Measurements from ENCODE around the gene XPO6. TPM values are rescaled to one million over a fixed set of nuclear protein-coding genes. Genes with fewer than 3 reads are reported as not detected.
"Not testable (repeated sequence)": the region's sequence is repeated elsewhere in the genome, so short reads cannot be mapped to it uniquely, and the experiment has no call there.

XPO6 gene
- total RNA-seq, 4 donors from 2014 or later = 105 to 166 (median 141) TPM

DNA sequence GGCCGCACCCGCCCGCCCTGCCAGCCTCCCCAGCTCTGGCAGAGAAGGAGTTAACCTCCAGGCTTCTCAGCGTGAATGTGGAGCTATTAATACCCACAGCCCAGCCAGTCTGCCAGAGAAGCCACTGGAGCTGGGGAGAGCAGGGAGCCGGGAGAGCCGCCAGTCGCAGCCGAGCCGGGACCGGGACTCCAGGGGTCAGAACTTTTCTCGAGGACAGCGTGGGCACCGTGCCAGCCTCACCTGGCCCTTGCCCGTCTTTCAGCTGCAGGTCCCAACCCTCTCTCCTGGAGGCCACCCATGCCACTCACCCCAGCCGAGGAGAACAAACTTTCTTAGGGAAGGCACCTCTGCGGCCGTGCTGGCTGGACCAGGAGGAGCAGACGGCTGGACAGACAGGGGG is 46.8 kb upstream of the XPO6 start:
- TF ChIP-seq, protein P1, sequence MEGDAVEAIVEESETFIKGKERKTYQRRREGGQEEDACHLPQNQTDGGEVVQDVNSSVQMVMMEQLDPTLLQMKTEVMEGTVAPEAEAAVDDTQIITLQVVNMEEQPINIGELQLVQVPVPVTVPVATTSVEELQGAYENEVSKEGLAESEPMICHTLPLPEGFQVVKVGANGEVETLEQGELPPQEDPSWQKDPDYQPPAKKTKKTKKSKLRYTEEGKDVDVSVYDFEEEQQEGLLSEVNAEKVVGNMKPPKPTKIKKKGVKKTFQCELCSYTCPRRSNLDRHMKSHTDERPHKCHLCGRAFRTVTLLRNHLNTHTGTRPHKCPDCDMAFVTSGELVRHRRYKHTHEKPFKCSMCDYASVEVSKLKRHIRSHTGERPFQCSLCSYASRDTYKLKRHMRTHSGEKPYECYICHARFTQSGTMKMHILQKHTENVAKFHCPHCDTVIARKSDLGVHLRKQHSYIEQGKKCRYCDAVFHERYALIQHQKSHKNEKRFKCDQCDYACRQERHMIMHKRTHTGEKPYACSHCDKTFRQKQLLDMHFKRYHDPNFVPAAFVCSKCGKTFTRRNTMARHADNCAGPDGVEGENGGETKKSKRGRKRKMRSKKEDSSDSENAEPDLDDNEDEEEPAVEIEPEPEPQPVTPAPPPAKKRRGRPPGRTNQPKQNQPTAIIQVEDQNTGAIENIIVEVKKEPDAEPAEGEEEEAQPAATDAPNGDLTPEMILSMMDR (IDR thresholded peaks at IDR 0.05) = no peak
- no peak overlapping the region for H3K4me3 ChIP-seq

DNA sequence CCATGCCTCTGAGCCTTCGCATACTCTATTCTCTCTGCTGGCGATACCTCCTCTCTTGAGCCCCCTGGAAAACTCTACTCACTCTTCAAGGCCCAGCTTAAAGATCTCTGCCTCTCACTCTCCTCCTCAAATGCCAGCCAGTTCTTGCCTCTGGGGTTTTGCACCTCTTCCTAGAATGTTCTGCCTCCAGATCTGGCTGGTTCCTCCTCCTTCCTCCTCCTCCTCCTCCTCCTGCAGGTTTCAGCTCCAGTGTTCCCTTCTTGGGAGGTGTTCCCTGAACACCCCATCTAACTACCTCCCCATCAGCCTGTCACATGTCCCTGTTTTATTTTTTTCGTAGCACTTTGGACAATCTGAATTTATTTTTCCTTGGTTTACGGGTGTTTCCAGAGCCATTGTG is 45.5 kb upstream of the XPO6 start:
- Histone ChIP-seq H3K36me3 (no peaks in the 10 kb centered on the region), H3K4me3 (no peak overlapping the region), H3K4me1 (peaks cover 0 to 10% (median 0%) of the 10 kb centered on the region in 4 donors), H3K27me3 (peaks cover 0 to 53% of the 10 kb centered on the region in 2 donors), H3K9me3 (peaks cover 0 to 17% (median 0%) of the 10 kb centered on the region in 4 donors), H3K27ac (no peak overlapping the region)
- DNase-seq (ENCODE audit: low spot score in 2 of 2) = no peak
- TF ChIP-seq, protein P1 (IDR thresholded peaks at IDR 0.05) = no peak
- no peak for TF ChIP-seq EP300 (IDR thresholded peaks at IDR 0.05)
- no peak for TF ChIP-seq POLR2A (IDR thresholded peaks at IDR 0.05)
- WGBS, 2 donors = 66 to 73% methylated on average over 4 of the region's 4 CpGs

More for the DNA sequence above, 46.8 kb upstream of the XPO6 start:
- Histone ChIP-seq H3K4me1 (peaks cover 0 to 10% (median 0%) of the 10 kb centered on the region in 4 donors), H3K9me3 (peaks cover 0 to 10% (median 0%) of the 10 kb centered on the region in 4 donors), H3K27ac (no peak overlapping the region), H3K36me3 (no peaks in the 10 kb centered on the region), H3K27me3 (peaks cover 0 to 65% of the 10 kb centered on the region in 2 donors)
- WGBS, 2 donors = 2 to 3% methylated on average over 15 to 17 of the region's 18 CpGs
- no peak for DNase-seq (ENCODE audit: low spot score in 2 of 2)

DNA sequence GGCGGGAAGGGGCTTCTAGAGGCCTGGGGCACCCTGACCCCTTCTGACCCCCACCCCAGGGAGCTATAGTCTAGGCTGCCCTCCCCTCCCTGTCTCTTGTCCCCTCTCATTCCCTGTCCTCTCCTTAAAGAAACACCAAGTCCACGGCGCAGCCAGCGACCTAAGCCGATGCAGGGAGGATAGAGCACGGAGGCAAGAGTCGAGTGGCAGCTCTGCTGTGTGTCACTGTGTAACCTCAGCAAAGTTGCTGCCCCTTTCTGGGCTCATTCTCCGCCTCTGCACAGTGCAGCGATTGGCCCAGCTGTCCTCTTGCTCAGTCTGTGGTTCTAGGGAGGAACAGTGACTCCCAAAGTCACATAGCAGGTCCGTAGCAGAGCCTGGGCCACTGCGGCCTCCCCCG is 44.1 kb upstream of the XPO6 start:
- Histone ChIP-seq H3K4me1 (peaks cover 0 to 10% (median 0%) of the 10 kb centered on the region in 4 donors), H3K36me3 (no peaks in the 10 kb centered on the region), H3K4me3 (no peak overlapping the region), H3K9me3 (peaks cover 0 to 14% (median 0%) of the 10 kb centered on the region in 4 donors), H3K27ac (no peak overlapping the region), H3K27me3 (peaks cover 0 to 39% of the 10 kb centered on the region in 2 donors)
- WGBS, 2 donors = 72 to 73% methylated on average over 12 of the region's 12 CpGs
- no peak for DNase-seq (ENCODE audit: low spot score in 2 of 2)
- no peak for TF ChIP-seq POLR2A (IDR thresholded peaks at IDR 0.05)
- TF ChIP-seq, protein P1 (IDR thresholded peaks at IDR 0.05) = no peak

DNA sequence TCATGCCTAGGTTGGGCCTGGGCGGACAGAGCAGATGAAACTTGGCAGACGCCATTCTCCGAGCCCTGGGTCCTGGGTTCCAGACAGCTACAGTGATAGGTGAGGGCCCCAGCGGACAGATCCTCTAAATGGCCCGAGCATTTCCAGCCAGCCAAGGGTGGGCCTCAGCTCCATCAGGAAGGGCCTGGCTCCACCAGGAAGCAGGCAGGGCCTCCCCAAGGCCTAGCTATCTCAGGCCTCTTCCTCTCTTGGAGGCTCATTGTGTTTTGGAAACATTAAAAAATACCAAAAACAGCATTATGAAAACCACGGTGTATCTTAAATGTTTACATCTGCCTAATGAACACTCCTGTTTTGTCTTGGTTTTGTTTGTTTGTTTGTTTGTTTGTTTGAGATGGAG is 42.4 kb upstream of the XPO6 start:
- Histone ChIP-seq H3K27ac (no peak overlapping the region), H3K27me3 (peaks cover 0 to 22% of the 10 kb centered on the region in 2 donors), H3K36me3 (no peaks in the 10 kb centered on the region), H3K4me3 (no peak overlapping the region), H3K9me3 (peaks cover 0 to 14% (median 0%) of the 10 kb centered on the region in 4 donors), H3K4me1 (peaks cover 0 to 10% (median 0%) of the 10 kb centered on the region in 4 donors)
- TF ChIP-seq, protein P1 (IDR thresholded peaks at IDR 0.05) = no peak
- no peak for TF ChIP-seq EP300 (IDR thresholded peaks at IDR 0.05)
- no peak for TF ChIP-seq POLR2A (IDR thresholded peaks at IDR 0.05)
- no peak for DNase-seq (ENCODE audit: low spot score in 2 of 2)
- 89 to 92% methylated on average over 6 of the region's 6 CpGs for WGBS, 2 donors

DNA sequence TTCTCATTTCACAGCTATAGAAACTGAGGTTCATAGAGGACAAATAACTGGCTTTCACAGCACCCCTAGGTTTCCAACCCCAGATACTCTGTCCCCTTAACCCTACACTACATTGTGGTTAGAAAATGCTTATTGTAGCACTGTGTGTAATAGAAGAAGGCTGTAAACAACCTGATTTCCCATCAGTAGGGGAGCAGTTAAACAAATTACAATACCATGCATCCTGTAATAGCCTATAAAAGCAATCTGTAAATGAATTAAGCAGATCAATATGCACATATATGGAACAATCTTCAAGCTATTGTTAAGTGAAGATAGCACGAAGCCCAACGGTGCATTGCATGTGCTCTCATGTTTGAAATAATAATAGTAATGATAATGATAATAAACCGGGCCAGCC is 39.2 kb upstream of the XPO6 start:
- 54 to 57% methylated on average over 3 of the region's 3 CpGs for WGBS, 2 donors
- Histone ChIP-seq H3K4me3 (no peak overlapping the region), H3K27ac (no peak overlapping the region), H3K9me3 (peaks cover 0 to 14% (median 0%) of the 10 kb centered on the region in 4 donors), H3K36me3 (no peaks in the 10 kb centered on the region), H3K27me3 (no peaks in the 10 kb centered on the region), H3K4me1 (no peaks in the 10 kb centered on the region)
- DNase-seq (ENCODE audit: low spot score in 2 of 2) = no peak
- TF ChIP-seq, protein P1 (IDR thresholded peaks at IDR 0.05) = no peak

DNA sequence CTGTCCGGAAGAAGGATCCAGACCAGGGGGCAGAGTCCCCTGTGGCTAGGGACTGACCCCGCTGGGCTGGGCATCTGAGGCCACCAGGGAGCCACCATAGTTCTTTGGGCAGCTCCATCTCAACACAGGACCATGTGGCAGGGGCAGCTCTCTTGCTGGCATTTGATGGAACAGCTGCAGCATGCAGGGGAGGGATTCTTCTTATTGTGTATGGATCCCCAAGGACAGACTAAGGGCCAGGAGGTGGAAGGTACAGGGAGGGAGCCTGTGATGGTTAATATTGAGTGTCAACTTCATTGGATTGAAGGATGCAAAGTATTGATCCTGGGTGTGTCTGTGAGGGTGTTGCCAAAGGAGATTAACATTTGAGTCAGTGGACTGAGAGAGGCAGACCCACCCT is 37.7 kb upstream of the XPO6 start:
- not testable (repeated sequence) for H3K4me3 ChIP-seq; H3K36me3 ChIP-seq; DNase-seq (ENCODE audit: low spot score in 2 of 2); H3K27ac ChIP-seq; H3K27me3 ChIP-seq; H3K4me1 ChIP-seq
- 54 to 60% methylated on average over 1 to 2 of the region's 2 CpGs for WGBS, 2 donors
- peaks cover 0 to 14% (median 0%) of the 10 kb centered on the region in 4 donors for H3K9me3 ChIP-seq

All from tibial nerve (tissue), 4 donors.